VCaP (cell line): ENCODE measurements around the gene WIZ.
"Not testable (repeated sequence)": the region's sequence is repeated elsewhere in the genome, so short reads cannot be mapped to it uniquely, and the experiment has no call there.

Experiments
- H3K27ac ChIP-seq: fragments of 450-650 bp; 2 replicates; pipeline ENCODE4 v1.5.1; 2017
- CTCF ChIP-seq: fragments of 450-650 bp; conservative IDR thresholded peaks from 2 replicates; pipeline ENCODE4 v1.5.1; 2017; ENCODE audit warnings: mild to moderate bottlenecking, moderate library complexity

Gene WIZ

GRCh38 chr19:15400521-15401396 lies 49.0 kb downstream of the WIZ start:
- no peak for TF ChIP-seq CTCF
- no peak overlapping the region for H3K27ac ChIP-seq

GRCh38 chr19:15399635-15400034 lies 50.1 kb downstream of the WIZ start:
- no peak for TF ChIP-seq CTCF
- no peak overlapping the region for H3K27ac ChIP-seq

GRCh38 chr19:15399234-15399515 lies 50.6 kb downstream of the WIZ start:
- no peak overlapping the region for H3K27ac ChIP-seq
- no peak for TF ChIP-seq CTCF

- no peak for TF ChIP-seq CTCF
Measured at GRCh38 chr19:15398501-15399233, 51.1 kb downstream of the WIZ start.

GRCh38 chr19:15397782-15398181 lies 52.0 kb downstream of the WIZ start:
- no peak overlapping the region for H3K27ac ChIP-seq

More at GRCh38 chr19:15398501-15399233, 51.1 kb downstream of the WIZ start:
- no peak overlapping the region for H3K27ac ChIP-seq

GRCh38 chr19:15397236-15397635 lies 52.5 kb downstream of the WIZ start:
- H3K27ac ChIP-seq, result no peak overlapping the region
- no peak for TF ChIP-seq CTCF

More at GRCh38 chr19:15397782-15398181, 52.0 kb downstream of the WIZ start:
- TF ChIP-seq CTCF, result no peak

- no peak for TF ChIP-seq CTCF
- H3K27ac ChIP-seq, result no peak overlapping the region
Measured at GRCh38 chr19:15396436-15396835, 53.3 kb downstream of the WIZ start.

GRCh38 chr19:15395251-15395650 lies 54.5 kb downstream of the WIZ start:
- H3K27ac ChIP-seq, result not testable (repeated sequence)
